Bronchial epithelial cell (primary cell): Measurements from ENCODE around the gene ZEB1. TPM values are rescaled to one million over a fixed set of nuclear protein-coding genes. Genes with fewer than 3 reads are reported as not detected.
"Not testable (repeated sequence)": the region's sequence is repeated elsewhere in the genome, so short reads cannot be mapped to it uniquely, and the experiment has no call there.

ENCODE experiments used
- DNase-seq: peaks from one replicate; pipeline ENCODE4 v3.0.0-alpha.2; 2010; ENCODE audit warnings: low read depth
- FAIRE-seq: peaks from 2 replicates; lab custom pipeline; 2011; peaks lifted over from hg19 to GRCh38; lab: Jason Lieb, UNC
- H3K27me3 ChIP-seq: 2 replicates; pipeline ENCODE4 v1.5.1; 2011; ENCODE audit warnings: low read length; ENCODE audit not compliant: control insufficient read depth, insufficient read depth
- H3K36me3 ChIP-seq: 2 replicates; pipeline ENCODE4 v1.5.1; 2011; ENCODE audit warnings: low read length; ENCODE audit not compliant: control insufficient read depth, insufficient read depth
- H3K4me3 ChIP-seq: 2 replicates; pipeline ENCODE4 v1.5.1; 2011; ENCODE audit warnings: mild to moderate bottlenecking, low read depth, low read length, control low read depth
- CTCF ChIP-seq: IDR thresholded peaks from 2 replicates; pipeline ENCODE4 v1.5.1; 2011; ENCODE audit warnings: mild to moderate bottlenecking, moderate library complexity, low read length, control low read depth, inconsistent platforms; ENCODE audit not compliant: insufficient read depth, severe bottlenecking
- total RNA-seq: library from RNA; depleted of rRNA; stranded (reverse); fragments of >200 nt; gene quantifications from 2 replicates; pipeline ENCODE4 v1.2.1, GENCODE V29; 2014

Gene ZEB1
- total RNA-seq, 1 donor from 2014 or later = 2.6 TPM

- no peaks in the 10 kb centered on the region for H3K36me3 ChIP-seq
- no peak overlapping the region for H3K4me3 ChIP-seq
- DNase-seq (no peak), FAIRE-seq (no peak)
- no peak for TF ChIP-seq CTCF
- no peaks in the 10 kb centered on the region for H3K27me3 ChIP-seq
Observed at GRCh38 chr10:31362023-31362641, 43.1 kb downstream of the ZEB1 start.

- not testable (repeated sequence) for H3K36me3 ChIP-seq, H3K4me3 ChIP-seq, FAIRE-seq, H3K27me3 ChIP-seq, DNase-seq
Observed at GRCh38 chr10:31363696-31364095, 44.7 kb downstream of the ZEB1 start.

GRCh38 chr10:31364238-31364637 lies 45.2 kb downstream of the ZEB1 start:
- DNase-seq, FAIRE-seq, H3K27me3 ChIP-seq, H3K36me3 ChIP-seq, H3K4me3 ChIP-seq: not testable (repeated sequence)

GRCh38 chr10:31366703-31367102 lies 47.7 kb downstream of the ZEB1 start:
- H3K36me3 ChIP-seq = no peaks in the 10 kb centered on the region
- no peaks in the 10 kb centered on the region for H3K27me3 ChIP-seq
- DNase-seq (no peak), FAIRE-seq (no peak)
- TF ChIP-seq CTCF = no peak
- H3K4me3 ChIP-seq = no peak overlapping the region

GRCh38 chr10:31368724-31369123 lies 49.7 kb downstream of the ZEB1 start:
- no peaks in the 10 kb centered on the region for H3K36me3 ChIP-seq
- H3K27me3 ChIP-seq = no peaks in the 10 kb centered on the region
- TF ChIP-seq CTCF = no peak
- H3K4me3 ChIP-seq = no peak overlapping the region
- FAIRE-seq (no peak), DNase-seq (no peak)

- no peak for FAIRE-seq
- no peak overlapping the region for H3K4me3 ChIP-seq
Observed at GRCh38 chr10:31372439-31372838, 53.4 kb downstream of the ZEB1 start.

More at GRCh38 chr10:31372439-31372838, 53.4 kb downstream of the ZEB1 start:
- no peaks in the 10 kb centered on the region for H3K36me3 ChIP-seq
- no peak for TF ChIP-seq CTCF
- DNase-seq = no peak
- H3K27me3 ChIP-seq = no peaks in the 10 kb centered on the region
